Cardiac fibroblast (primary cell): ENCODE data around the gene FHAD1.
A peak's percentile ranks its signal among the peaks of the same experiment; 100 is the strongest.

Experiments used
- DNase-seq, 2 donors: peaks; one replicate each; pipeline versions ENCODE4 v3.0.0 to v3.0.0-alpha.2; 2010; ENCODE audit warnings: low read depth in 2 of 2
- H3K4me3 ChIP-seq, 2 donors: replicated peaks in 1 of 2; 1 replicate in 1 of 2; 2 replicates in 1 of 2; pipeline ENCODE4 v1.5.1; 2011; ENCODE audit warnings: low read depth in 2 of 2, low read length in 2 of 2, mild to moderate bottlenecking in 2 of 2, moderate library complexity in 1 of 2
- CTCF ChIP-seq: IDR thresholded peaks from one replicate; pipeline ENCODE4 v1.5.1; 2011; ENCODE audit warnings: low read depth, mild to moderate bottlenecking, low read length, inconsistent platforms

The FHAD1 gene

DNA sequence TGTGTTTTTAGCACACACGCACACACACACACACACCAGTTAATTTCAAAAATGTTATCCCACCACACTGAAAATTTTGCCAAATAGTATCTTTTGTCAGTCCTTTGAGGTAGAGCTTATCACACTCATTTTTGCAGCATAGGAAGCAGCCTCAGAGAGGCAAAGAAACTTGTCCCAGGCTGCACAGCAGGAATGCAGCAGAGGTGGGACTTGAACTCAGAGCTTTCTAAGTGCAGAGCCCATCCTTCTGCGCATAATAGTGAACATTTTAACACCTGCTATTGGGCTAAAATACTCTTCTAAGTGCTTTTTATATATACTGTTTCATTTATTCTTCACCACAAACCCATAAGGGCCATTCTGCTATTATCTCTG is 15.0 kb downstream of the FHAD1 start:
- TF ChIP-seq CTCF, result no peak
- DNase-seq, result no peak
- no peak overlapping the region for H3K4me3 ChIP-seq

DNA sequence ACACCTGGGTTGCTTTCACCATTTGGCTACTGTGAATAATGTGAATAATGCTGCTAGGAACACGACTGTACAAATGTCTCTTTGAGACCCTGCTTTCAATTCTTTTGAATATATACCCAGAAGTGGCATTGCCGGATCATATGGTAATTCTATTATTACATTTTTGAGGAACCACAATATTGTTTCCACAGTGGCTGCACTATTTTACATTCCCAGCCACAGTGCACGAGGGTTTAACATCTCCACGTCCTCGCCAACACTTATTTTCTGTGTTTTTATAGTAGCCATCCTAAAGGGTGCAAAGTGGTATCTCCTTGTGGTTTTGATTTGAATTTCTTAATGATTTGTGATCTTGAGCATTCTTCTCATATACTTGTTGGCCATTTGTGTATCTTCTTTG is 15.7 kb downstream of the FHAD1 start:
- no peak overlapping the region for H3K4me3 ChIP-seq
- no peak for TF ChIP-seq CTCF
- DNase-seq, result no peak

DNA sequence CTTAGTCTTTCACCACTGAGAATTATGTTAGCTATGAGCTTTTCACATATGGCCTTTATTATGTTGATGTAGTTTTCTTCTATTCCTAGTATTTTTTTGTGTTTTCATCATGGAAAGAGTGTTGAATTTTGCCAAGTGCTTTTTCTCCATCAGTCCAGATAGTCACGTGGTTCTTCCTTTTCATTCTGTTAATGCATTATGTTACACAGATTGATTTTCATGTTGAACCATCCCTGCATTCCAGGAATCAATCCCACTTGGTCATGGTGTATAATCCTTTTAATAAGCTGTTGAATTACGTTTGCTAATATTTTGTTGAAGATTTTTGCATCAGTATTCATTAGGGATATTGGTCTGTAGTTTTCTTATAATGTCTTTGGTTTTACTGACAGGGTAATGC is 17.7 kb downstream of the FHAD1 start:
- H3K4me3 ChIP-seq, result no peak overlapping the region
- no peak for TF ChIP-seq CTCF
- DNase-seq, result no peak

- no peak for DNase-seq
- no peak for TF ChIP-seq CTCF
- no peak overlapping the region for H3K4me3 ChIP-seq
These were observed 24.2 kb downstream of the FHAD1 start for GRCh38 chr1:15271196-15271595.

GRCh38 chr1:15272009-15272781 is 25.2 kb downstream of the FHAD1 start:
- H3K4me3 ChIP-seq, result no peak overlapping the region
- peak; percentile 78 for TF ChIP-seq CTCF
- peak; percentile 79 to 80 for DNase-seq

GRCh38 chr1:15272782-15273127 is 25.7 kb downstream of the FHAD1 start:
- no peak for TF ChIP-seq CTCF
- no peak overlapping the region for H3K4me3 ChIP-seq
- no peak for DNase-seq

- no peak for TF ChIP-seq CTCF
- H3K4me3 ChIP-seq, result no peak overlapping the region
- no peak for DNase-seq
These were observed 26.3 kb downstream of the FHAD1 start for GRCh38 chr1:15273274-15273673.
